Spleen (tissue), 11 donors: ENCODE results near the gene DOCK6. TPM values are rescaled to one million over a fixed set of nuclear protein-coding genes. Genes with fewer than 3 reads are reported as not detected.
"Not testable (repeated sequence)": the region's sequence is repeated elsewhere in the genome, so short reads cannot be mapped to it uniquely, and the experiment has no call there.

ENCODE experiments used
- DNase-seq: peaks from one replicate; pipeline ENCODE4 v3.0.0-alpha.2; 2020
- H3K27ac ChIP-seq, 8 donors: fragments of 200-600 bp; sonication (generic) in 7 of 8; 1 replicate in 4 of 8; 2 replicates in 4 of 8; pipeline versions ENCODE4 v1.5.0 to v1.8.0; 2016 to 2021; ENCODE audit warnings: inconsistent platforms in 4 of 8, mild to moderate bottlenecking in 4 of 8, moderate library complexity in 1 of 8
- H3K27me3 ChIP-seq, 7 donors: fragments of 200-600 bp; sonication (generic) in 6 of 7; replicated peaks in 1 of 7; 1 replicate in 4 of 7; 2 replicates in 3 of 7; pipeline versions ENCODE4 v1.5.0 to v1.8.0; 2016 to 2021; ENCODE audit warnings: inconsistent platforms in 3 of 7, mild to moderate bottlenecking in 1 of 7
- H3K36me3 ChIP-seq, 6 donors: fragments of 200-600 bp; sonication (generic) in 5 of 6; 1 replicate in 4 of 6; 2 replicates in 2 of 6; pipeline versions ENCODE4 v1.5.0 to v1.8.0; 2016 to 2021; ENCODE audit warnings: inconsistent platforms in 2 of 6
- H3K4me1 ChIP-seq, 6 donors: fragments of 200-600 bp; sonication (generic) in 5 of 6; 1 replicate in 3 of 6; 2 replicates in 3 of 6; pipeline versions ENCODE4 v1.5.0 to v1.8.0; 2016 to 2021; ENCODE audit warnings: inconsistent platforms in 3 of 6
- H3K4me3 ChIP-seq, 8 donors: fragments of 200-600 bp; sonication (generic) in 7 of 8; 1 replicate in 4 of 8; 2 replicates in 4 of 8; pipeline versions ENCODE4 v1.5.0 to v1.8.0; 2016 to 2021; ENCODE audit warnings: inconsistent platforms in 4 of 8, mild to moderate bottlenecking in 4 of 8, moderate library complexity in 2 of 8
- H3K9me3 ChIP-seq, 8 donors: fragments of 200-600 bp; sonication (generic) in 7 of 8; 1 replicate in 4 of 8; 2 replicates in 4 of 8; pipeline versions ENCODE4 v1.5.0 to v1.8.0; 2016 to 2021; ENCODE audit warnings: inconsistent platforms in 4 of 8
- CTCF ChIP-seq, 11 experiments: fragments of 200-600 bp in 7 of 11; fragments of 450-650 bp in 4 of 11; sonication (generic) in 4 of 11; IDR thresholded peaks in 8 of 11; conservative IDR thresholded peaks in 3 of 11; 1 replicate in 7 of 11; 2 replicates in 4 of 11; pipeline versions ENCODE4 v1.4.0 to v1.8.0; 2016 to 2021; ENCODE audit warnings: antibody characterized with exemption in 11 of 11, inconsistent platforms in 4 of 11, mild to moderate bottlenecking in 1 of 11
- POLR2A ChIP-seq, 3 donors: fragments of 450-650 bp; IDR thresholded peaks; one replicate each; pipeline ENCODE4 v1.5.1; 2017; ENCODE audit warnings: antibody characterized with exemption in 3 of 3, mild to moderate bottlenecking in 1 of 3
- POLR2AphosphoS5 ChIP-seq, 3 donors: sonication (generic); formaldehyde crosslinking; IDR thresholded peaks; one replicate each; pipeline ENCODE4 v1.5.1; 2017; ENCODE audit warnings: antibody characterized with exemption in 3 of 3
- WGBS, 5 donors: extraction: QIAGEN DNeasy Blood & Tissue Kit in 3 of 5; methylation state at CpG; one replicate each; pipeline versions ENCODE4 v1.1.5 to v1.1.7; 2013 to 2018; 5-methylcytosine and 5-hydroxymethylcytosine counted together
- intact Hi-C: fragments of 100-400 bp; cut with DNase I; formaldehyde crosslinking; loops from one replicate; pipeline ENCODE4 v1.15.0; 2023; ENCODE audit warnings: low total_unique reads
- polyA plus RNA-seq, 3 donors: library from polyadenylated mRNA; stranded (reverse); fragments of 200-250 nt; gene quantifications; one replicate each; pipeline ENCODE4 v1.2.1, GENCODE V29; 2013
- total RNA-seq, 7 donors: library from RNA; depleted of rRNA in 3 of 7; stranded (reverse); fragments of >200 nt in 3 of 7; fragmentation: NEBNext Ultra II Directional in 4 of 7; extraction: Animal tissue kit (Norgen Biotek cat#: 25700) in 4 of 7; gene quantifications; one replicate each; pipeline versions ENCODE4 v1.1.0 to v1.2.1, GENCODE V29; 2016 to 2021
- donor health status: healthy with polysubstance abuse.
- donor health status: DM: no; HTN: no; CAD: no; lungs with moderate emphysema.
- donor health status: DM: no; HTN: no; CAD: no.
- donor health status: Bipolar disorder and iron deficiency.
- donor health status: healthy.
- donor health status: DM: no; HTN: no; CAD: no.
- donor health status: DM: yes; HTN: yes; CAD: no.

Gene DOCK6
- total and polyA plus RNA-seq, 10 donors, result 12.5 to 105 (median 47.7) TPM

- WGBS, 5 donors, result 77 to 87% (median 83%) methylated on average over 11 of the region's 11 CpGs
- Histone ChIP-seq H3K4me3 (no peak overlapping the region), H3K27me3 (no peaks in the 10 kb centered on the region), H3K27ac (peak overlapping the region in 5 of 8 donors; percentile 44 to 77 (median 65)), H3K4me1 (peaks cover 0 to 15% (median 0%) of the 10 kb centered on the region in 6 donors), H3K36me3 (peaks cover 0 to 30% (median 6%) of the 10 kb centered on the region in 6 donors), H3K9me3 (peaks cover 0 to 12% (median 9%) of the 10 kb centered on the region in 8 donors)
- no peak for DNase-seq
- TF ChIP-seq CTCF (IDR thresholded peaks at IDR 0.05 in 8 of 11, conservative IDR thresholded peaks at IDR 0.05 in 3 of 11) (no peak), POLR2A (IDR thresholded peaks at IDR 0.05) (no peak), POLR2AphosphoS5 (IDR thresholded peaks at IDR 0.05) (no peak)
- intact Hi-C loops, result no loop called here
Observed at GRCh38 chr19:11164296-11164695, 98.0 kb downstream of the DOCK6 start.

- Histone ChIP-seq H3K9me3 (peaks cover 0 to 12% (median 9%) of the 10 kb centered on the region in 8 donors), H3K4me1 (peaks cover 5 to 21% (median 9%) of the 10 kb centered on the region in 6 donors), H3K27ac (peak overlapping the region in 7 of 8 donors; percentile 29 to 61 (median 46))
- WGBS, 5 donors, result 92 to 100% (median 95%) methylated on average over 2 of the region's 2 CpGs
- H3K4me3 ChIP-seq, DNase-seq, H3K27me3 ChIP-seq, H3K36me3 ChIP-seq, intact Hi-C loops: not testable (repeated sequence)
Observed at GRCh38 chr19:11160440-11160768, 101.9 kb downstream of the DOCK6 start.

- Histone ChIP-seq H3K27me3 (no peaks in the 10 kb centered on the region), H3K9me3 (peaks cover 0 to 12% (median 9%) of the 10 kb centered on the region in 8 donors), H3K36me3 (no peaks in the 10 kb centered on the region), H3K27ac (peak overlapping the region in 7 of 8 donors; percentile 29 to 61 (median 46)), H3K4me1 (peaks cover 10 to 27% (median 15%) of the 10 kb centered on the region in 6 donors), H3K4me3 (no peak overlapping the region)
- intact Hi-C loops, result no loop called here
- WGBS, 5 donors, result 61 to 70% (median 69%) methylated on average over 16 of the region's 16 CpGs
- DNase-seq, result no peak
- TF ChIP-seq POLR2A (IDR thresholded peaks at IDR 0.05) (no peak), POLR2AphosphoS5 (IDR thresholded peaks at IDR 0.05) (no peak), CTCF (IDR thresholded peaks at IDR 0.05 in 8 of 11, conservative IDR thresholded peaks at IDR 0.05 in 3 of 11) (no peak)
Observed at GRCh38 chr19:11159598-11160439, 102.5 kb downstream of the DOCK6 start.

- WGBS, 5 donors, result 0 to 2% (median 1%) methylated on average over 12 to 50 of the region's 50 CpGs
- intact Hi-C loops, result no loop called here
- H3K4me1 ChIP-seq, result peaks cover 10 to 44% (median 18%) of the 10 kb centered on the region in 6 donors
Observed at GRCh38 chr19:11155373-11156120, 106.8 kb downstream of the DOCK6 start, which contains the start of gene SPC24. Gene SPC24 (minus strand): TSS chr19:11155782. CDS start chr19:11155776, 6 bp downstream.

More at GRCh38 chr19:11155373-11156120, 106.8 kb downstream of the DOCK6 start, which contains the start of gene SPC24:
- peak; percentile 97 for DNase-seq
- Histone ChIP-seq H3K27ac (peak within 1 kb of the TSS in 7 of 8 donors; percentile 25 to 83 (median 71)), H3K4me3 (peak within 1 kb of the TSS; percentile 32 to 87 (median 56)), H3K27me3 (no peaks in the 10 kb centered on the region), H3K36me3 (no peaks in the 10 kb centered on the region), H3K9me3 (peaks cover 0 to 6% (median 5%) of the 10 kb centered on the region in 8 donors)
- TF ChIP-seq CTCF (IDR thresholded peaks at IDR 0.05 in 8 of 11, conservative IDR thresholded peaks at IDR 0.05 in 3 of 11) (peak in 1 of 11 experiments; percentile 20), POLR2AphosphoS5 (IDR thresholded peaks at IDR 0.05) (peak; percentile 73 to 83 (median 81)), POLR2A (IDR thresholded peaks at IDR 0.05) (no peak)
